ENCODE data around the gene PRDM16.

GRCh38 chr1:3069491-3070308, 697 bp downstream of the PRDM16 start:
- TF ChIP-seq CTCF (conservative IDR thresholded peaks at IDR 0.05; ENCODE audit: low read length): peak; percentile 54
- no peak for TF ChIP-seq EZH2phosphoT487 (IDR thresholded peaks at IDR 0.05; ENCODE audit: borderline replicate concordance)
